Measurements from ENCODE around the gene SMARCAL1. TPM values are rescaled to one million over a fixed set of nuclear protein-coding genes. Genes with fewer than 3 reads are reported as not detected.

The SMARCAL1 gene
- total and polyA plus RNA-seq, 9 of the 15 experiments (the other 6 are each of a cell fraction or from before 2014, with no cell fraction given), result 8.2 to 27.9 (median 12.4) TPM

- WGBS (ENCODE audit: insufficient coverage, low coverage, missing lambda C conversion rate), result 11% methylated on average over 1 of the region's 1 CpG
- TF ChIP-seq ZNF583 (CRISPR knock-in tag; IDR thresholded peaks at IDR 0.05), result no peak
- TF ChIP-seq, protein P1, sequence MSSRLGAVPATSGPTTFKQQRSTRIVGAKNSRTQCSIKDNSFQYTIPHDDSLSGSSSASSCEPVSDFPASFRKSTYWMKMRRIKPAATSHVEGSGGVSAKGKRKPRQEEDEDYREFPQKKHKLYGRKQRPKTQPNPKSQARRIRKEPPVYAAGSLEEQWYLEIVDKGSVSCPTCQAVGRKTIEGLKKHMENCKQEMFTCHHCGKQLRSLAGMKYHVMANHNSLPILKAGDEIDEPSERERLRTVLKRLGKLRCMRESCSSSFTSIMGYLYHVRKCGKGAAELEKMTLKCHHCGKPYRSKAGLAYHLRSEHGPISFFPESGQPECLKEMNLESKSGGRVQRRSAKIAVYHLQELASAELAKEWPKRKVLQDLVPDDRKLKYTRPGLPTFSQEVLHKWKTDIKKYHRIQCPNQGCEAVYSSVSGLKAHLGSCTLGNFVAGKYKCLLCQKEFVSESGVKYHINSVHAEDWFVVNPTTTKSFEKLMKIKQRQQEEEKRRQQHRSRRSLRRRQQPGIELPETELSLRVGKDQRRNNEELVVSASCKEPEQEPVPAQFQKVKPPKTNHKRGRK (tag; IDR thresholded peaks at IDR 0.05), result peak; percentile 42; the same call in 1 of the 2 replicates
- Histone ChIP-seq H3K27ac (ENCODE audit: extremely low read depth, low read depth, low read length) (no peak overlapping the region), H3K4me2 (ENCODE audit: insufficient read depth, low read length) (no peak overlapping the region), H3K9ac (ENCODE audit: insufficient read depth in 1 of 2, low read depth in 2 of 2, low read length in 2 of 2) (no peak overlapping the region), H3K36me3 (ENCODE audit: control insufficient read depth, insufficient read depth, low read length) (no peaks in the 10 kb centered on the region), H2AFZ (ENCODE audit: low read depth, low read length) (no peak overlapping the region), H3K79me2 (ENCODE audit: control insufficient read depth, insufficient read depth, low read length) (no peaks in the 10 kb centered on the region), H3K4me1 (replicated peaks in 1 of 2; ENCODE audit: control insufficient read depth in 2 of 2, insufficient read depth in 2 of 2, low read length in 2 of 2) (no peaks in the 10 kb centered on the region; a peak in 2 of 5 replicates), H3K9me3 (replicated peaks; ENCODE audit: control insufficient read depth, insufficient read depth, low read depth, low read length) (no peaks in the 10 kb centered on the region), H3K27me3 (ENCODE audit: control insufficient read depth in 2 of 2, insufficient read depth in 2 of 2, low read length in 2 of 2) (no peaks in the 10 kb centered on the region; a peak in 2 of 5 replicates), H3K9me1 (ENCODE audit: control insufficient read depth, insufficient read depth, low read length) (no peaks in the 10 kb centered on the region), H3K4me3 (no peak overlapping the region), H4K20me1 (replicated peaks; ENCODE audit: control insufficient read depth, insufficient read depth, low read length) (no peaks in the 10 kb centered on the region)
- intact Hi-C loops (cut with micrococcal nuclease) (no loop called here), in situ Hi-C loops (cut with MboI) (loop anchor here (25.0 kb wide), 1 partner anchor 985 kb away; no protein-coding TSS in a partner anchor)
- DNase-seq (ENCODE audit: extremely low read depth in 1 of 4, low spot score in 3 of 4) (no peak), FAIRE-seq (no peak), ATAC-seq (no peak)
- ChIA-PET POLR2A (no interaction called here), CTCF (ENCODE audit: low intra/inter-chr PET ratio) (no interaction called here)
- BruUV-seq (replicated peaks), result no TSS peak
Observed at GRCh38 chr2:216526939-216527338, 114.7 kb downstream of the SMARCAL1 start.

- Histone ChIP-seq H3K4me3 (no peak overlapping the region), H3K27ac (ENCODE audit: extremely low read depth, low read depth, low read length) (no peak overlapping the region), H4K20me1 (replicated peaks; ENCODE audit: control insufficient read depth, insufficient read depth, low read length) (no peaks in the 10 kb centered on the region), H3K79me2 (ENCODE audit: control insufficient read depth, insufficient read depth, low read length) (no peaks in the 10 kb centered on the region), H3K9me3 (replicated peaks; ENCODE audit: control insufficient read depth, insufficient read depth, low read depth, low read length) (no peaks in the 10 kb centered on the region), H3K27me3 (ENCODE audit: control insufficient read depth in 2 of 2, insufficient read depth in 2 of 2, low read length in 2 of 2) (no peaks in the 10 kb centered on the region; a peak in 2 of 5 replicates), H3K9me1 (ENCODE audit: control insufficient read depth, insufficient read depth, low read length) (no peaks in the 10 kb centered on the region), H3K4me1 (replicated peaks in 1 of 2; ENCODE audit: control insufficient read depth in 2 of 2, insufficient read depth in 2 of 2, low read length in 2 of 2) (no peaks in the 10 kb centered on the region; a peak in 2 of 5 replicates), H3K9ac (ENCODE audit: insufficient read depth in 1 of 2, low read depth in 2 of 2, low read length in 2 of 2) (no peak overlapping the region), H2AFZ (ENCODE audit: low read depth, low read length) (no peak overlapping the region), H3K36me3 (ENCODE audit: control insufficient read depth, insufficient read depth, low read length) (no peaks in the 10 kb centered on the region), H3K4me2 (ENCODE audit: insufficient read depth, low read length) (no peak overlapping the region)
- no peak for ATAC-seq
- no peak for FAIRE-seq
- ChIA-PET POLR2A (no interaction called here), CTCF (ENCODE audit: low intra/inter-chr PET ratio) (no interaction called here)
- WGBS (ENCODE audit: insufficient coverage, low coverage, missing lambda C conversion rate), result 8% methylated on average over 1 of the region's 1 CpG
- DNase-seq (ENCODE audit: extremely low read depth in 1 of 4, low spot score in 3 of 4), result no peak
- intact Hi-C loops (cut with micrococcal nuclease) (no loop called here), in situ Hi-C loops (cut with MboI) (loop anchor here (25.0 kb wide), 1 partner anchor 985 kb away; no protein-coding TSS in a partner anchor)
- BruUV-seq (replicated peaks), result no TSS peak
- TF ChIP-seq ZKSCAN8 (CRISPR knock-in tag; IDR thresholded peaks at IDR 0.05) (no peak), MAFG (tag; conservative IDR thresholded peaks at IDR 0.05) (no peak), ZNF586 (CRISPR knock-in tag; conservative IDR thresholded peaks at IDR 0.05) (no peak), CTCF (IDR thresholded peaks at IDR 0.05 in 2 of 3, conservative IDR thresholded peaks at IDR 0.05 in 1 of 3; ENCODE audit: insufficient read depth in 2 of 3, low read depth in 1 of 3, low read length in 3 of 3) (no peak), ATF7 (IDR thresholded peaks at IDR 0.05) (no peak), FOXM1 (IDR thresholded peaks at IDR 0.05; ENCODE audit: low read depth) (no peak), FOXM1 (CRISPR knock-in tag; IDR thresholded peaks at IDR 0.05; ENCODE audit: low read depth) (no peak), EGR1 (conservative IDR thresholded peaks at IDR 0.05) (no peak), ZBTB33 (CRISPR knock-in tag; IDR thresholded peaks at IDR 0.05) (no peak), SUPT5H (IDR thresholded peaks at IDR 0.05) (no peak)
Observed at GRCh38 chr2:216527600-216527999, 115.3 kb downstream of the SMARCAL1 start.

All from K562 (cell line).